ENCODE data around the gene TAF3.

The TAF3 gene

DNA sequence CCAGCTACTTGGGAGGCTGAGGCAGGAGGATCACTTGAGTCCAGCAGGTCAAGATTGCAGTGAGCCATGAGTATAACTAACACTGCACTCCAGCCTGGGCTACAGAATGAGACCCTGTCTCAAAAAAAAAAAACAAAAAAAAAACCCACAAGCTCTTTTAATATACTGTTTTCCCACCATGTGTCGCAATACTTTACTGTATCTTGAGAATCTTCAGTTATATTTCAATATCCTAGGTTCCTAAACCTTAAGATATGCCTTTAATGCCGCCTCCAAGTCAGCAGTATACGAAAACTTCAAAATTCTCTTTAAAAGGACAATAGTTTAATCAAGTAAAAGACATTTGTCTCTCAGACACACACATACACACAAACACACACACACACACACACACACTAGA is 62.8 kb downstream of the TAF3 start:
- H3K14ac ChIP-seq (ENCODE audit: low read length): no peak overlapping the region
- no peak overlapping the region for H4K91ac ChIP-seq (ENCODE audit: low read depth, low read length)
- H3K4me2 ChIP-seq (ENCODE audit: low read length): no peak overlapping the region
- H3K4me1 ChIP-seq (ENCODE audit: control insufficient read depth in 1 of 2, insufficient read depth in 2 of 2, low read length in 2 of 2): no peaks in the 10 kb centered on the region
- H2BK12ac ChIP-seq (ENCODE audit: low read length): no peak overlapping the region
- H3K27me3 ChIP-seq (ENCODE audit: insufficient read depth, low read length): no peaks in the 10 kb centered on the region
- no peak overlapping the region for H3K23ac ChIP-seq (ENCODE audit: low read length)
- no peak overlapping the region for H2AFZ ChIP-seq (ENCODE audit: insufficient read depth, low read length, poor library complexity)
- H4K8ac ChIP-seq (ENCODE audit: low read depth, low read length): no peak overlapping the region
- no peak overlapping the region for H2BK5ac ChIP-seq (ENCODE audit: low read depth, low read length, poor library complexity)
- no peak overlapping the region for H3K4me3 ChIP-seq (ENCODE audit: low read depth, low read length)
- no peaks in the 10 kb centered on the region for H3K79me1 ChIP-seq (ENCODE audit: low read length)
- H2AK5ac ChIP-seq (ENCODE audit: low read length): no peak overlapping the region
- no peak overlapping the region for H2BK120ac ChIP-seq (ENCODE audit: insufficient read depth, low read length, poor library complexity)
- H3K9me3 ChIP-seq (ENCODE audit: insufficient read depth, low read depth, low read length): no peaks in the 10 kb centered on the region
- no peak overlapping the region for H4K12ac ChIP-seq (ENCODE audit: low read depth, low read length)
- no peaks in the 10 kb centered on the region for H3K36me3 ChIP-seq (ENCODE audit: control insufficient read depth in 1 of 2, insufficient read depth in 2 of 2, low read length in 2 of 2)
- no peak overlapping the region for H3K18ac ChIP-seq (ENCODE audit: low read length)
- no peak overlapping the region for H3K4ac ChIP-seq (ENCODE audit: low read depth, low read length)
- no peak overlapping the region for H3K9ac ChIP-seq (ENCODE audit: low read length)
- no peak for DNase-seq
- H3K79me2 ChIP-seq (ENCODE audit: control insufficient read depth, insufficient read depth, low read length, poor library complexity): no peaks in the 10 kb centered on the region
- WGBS (ENCODE audit: extremely low coverage, insufficient coverage, insufficient read length): no CpG with 5 or more reads among the region's 3 CpGs
- H3K27ac ChIP-seq (ENCODE audit: low read depth, low read length): no peak overlapping the region

DNA sequence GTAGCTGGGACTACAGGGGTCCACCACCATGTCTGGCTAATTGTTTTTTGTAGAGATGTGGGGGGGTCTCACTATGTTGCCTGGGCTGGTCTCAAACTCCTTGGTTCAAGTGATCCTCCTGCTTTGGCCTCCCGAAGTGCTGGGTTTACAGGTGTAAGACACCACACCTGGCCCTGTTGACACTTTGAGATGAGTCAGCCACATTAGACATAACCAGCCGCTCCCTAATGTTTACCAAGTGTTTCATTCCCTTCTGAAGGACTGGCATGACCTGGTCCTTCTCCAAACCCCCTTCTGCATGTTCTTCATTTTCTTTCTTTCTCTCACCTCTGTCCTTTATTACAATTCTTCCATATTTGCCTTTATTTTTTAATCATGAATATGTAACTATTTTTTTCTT is 67.8 kb downstream of the TAF3 start:
- no peaks in the 10 kb centered on the region for H3K4me1 ChIP-seq (ENCODE audit: control insufficient read depth in 1 of 2, insufficient read depth in 2 of 2, low read length in 2 of 2)
- H3K79me2 ChIP-seq (ENCODE audit: control insufficient read depth, insufficient read depth, low read length, poor library complexity): no peaks in the 10 kb centered on the region
- H4K8ac ChIP-seq (ENCODE audit: low read depth, low read length): no peak overlapping the region
- no peak overlapping the region for H2BK120ac ChIP-seq (ENCODE audit: insufficient read depth, low read length, poor library complexity)
- H3K14ac ChIP-seq (ENCODE audit: low read length): no peak overlapping the region
- H2AK5ac ChIP-seq (ENCODE audit: low read length): no peak overlapping the region
- DNase-seq: no peak
- no CpG with 5 or more reads among the region's 2 CpGs for WGBS (ENCODE audit: extremely low coverage, insufficient coverage, insufficient read length)
- no peak overlapping the region for H4K12ac ChIP-seq (ENCODE audit: low read depth, low read length)
- H3K4me2 ChIP-seq (ENCODE audit: low read length): no peak overlapping the region
- H2BK12ac ChIP-seq (ENCODE audit: low read length): no peak overlapping the region
- H3K79me1 ChIP-seq (ENCODE audit: low read length): no peaks in the 10 kb centered on the region
- no peak overlapping the region for H2BK5ac ChIP-seq (ENCODE audit: low read depth, low read length, poor library complexity)
- H3K36me3 ChIP-seq (ENCODE audit: control insufficient read depth in 1 of 2, insufficient read depth in 2 of 2, low read length in 2 of 2): no peaks in the 10 kb centered on the region
- H3K4ac ChIP-seq (ENCODE audit: low read depth, low read length): no peak overlapping the region
- no peak overlapping the region for H3K27ac ChIP-seq (ENCODE audit: low read depth, low read length)
- no peak overlapping the region for H3K23ac ChIP-seq (ENCODE audit: low read length)
- H3K4me3 ChIP-seq (ENCODE audit: low read depth, low read length): no peak overlapping the region
- no peak overlapping the region for H3K18ac ChIP-seq (ENCODE audit: low read length)
- H3K27me3 ChIP-seq (ENCODE audit: insufficient read depth, low read length): no peaks in the 10 kb centered on the region
- H3K9ac ChIP-seq (ENCODE audit: low read length): no peak overlapping the region
- no peak overlapping the region for H2AFZ ChIP-seq (ENCODE audit: insufficient read depth, low read length, poor library complexity)
- no peaks in the 10 kb centered on the region for H3K9me3 ChIP-seq (ENCODE audit: insufficient read depth, low read depth, low read length)
- H4K91ac ChIP-seq (ENCODE audit: low read depth, low read length): no peak overlapping the region

DNA sequence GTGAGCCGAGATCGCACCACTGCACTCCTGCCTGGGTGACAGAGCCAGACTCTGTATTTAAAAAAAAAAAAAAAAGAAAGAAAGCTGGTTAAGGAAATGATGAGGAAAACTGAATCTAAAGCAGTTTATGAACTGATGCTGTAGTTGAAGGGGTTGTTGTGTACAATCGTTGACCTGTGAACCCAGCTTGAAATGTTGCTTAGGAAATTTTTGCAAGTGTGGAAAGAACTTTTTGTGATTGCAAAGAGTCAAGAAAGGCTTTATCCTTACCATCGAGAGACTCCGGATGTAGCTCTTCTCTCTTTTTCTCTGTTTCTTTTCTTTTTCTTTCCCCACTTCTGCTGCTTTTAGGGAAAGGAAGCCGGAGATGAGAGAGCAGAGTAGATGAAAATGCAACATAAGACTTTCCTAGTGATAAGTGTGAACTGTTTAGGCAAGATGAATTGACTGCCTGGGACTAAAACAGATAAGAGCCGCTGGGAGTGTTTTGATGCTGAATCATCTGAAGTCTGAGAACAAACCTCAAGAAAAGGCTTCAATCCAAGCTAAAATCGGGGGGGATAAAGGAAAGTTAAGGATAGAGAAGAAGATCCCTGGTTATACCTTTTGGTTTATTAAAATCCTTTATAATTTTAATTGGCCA is 69.0 kb downstream of the TAF3 start:
- H3K79me1 ChIP-seq (ENCODE audit: low read length): no peaks in the 10 kb centered on the region
- no peak overlapping the region for H2BK5ac ChIP-seq (ENCODE audit: low read depth, low read length, poor library complexity)
- H3K4me3 ChIP-seq (ENCODE audit: low read depth, low read length): no peak overlapping the region
- H3K79me2 ChIP-seq (ENCODE audit: control insufficient read depth, insufficient read depth, low read length, poor library complexity): no peaks in the 10 kb centered on the region
- H3K27ac ChIP-seq (ENCODE audit: low read depth, low read length): no peak overlapping the region
- H3K18ac ChIP-seq (ENCODE audit: low read length): no peak overlapping the region
- no peak overlapping the region for H3K9ac ChIP-seq (ENCODE audit: low read length)
- no peak overlapping the region for H4K12ac ChIP-seq (ENCODE audit: low read depth, low read length)
- H3K27me3 ChIP-seq (ENCODE audit: insufficient read depth, low read length): no peaks in the 10 kb centered on the region
- H3K23ac ChIP-seq (ENCODE audit: low read length): no peak overlapping the region
- WGBS (ENCODE audit: extremely low coverage, insufficient coverage, insufficient read length): no CpG with 5 or more reads among the region's 8 CpGs
- H4K91ac ChIP-seq (ENCODE audit: low read depth, low read length): no peak overlapping the region
- no peak overlapping the region for H2AFZ ChIP-seq (ENCODE audit: insufficient read depth, low read length, poor library complexity)
- no peaks in the 10 kb centered on the region for H3K36me3 ChIP-seq (ENCODE audit: control insufficient read depth in 1 of 2, insufficient read depth in 2 of 2, low read length in 2 of 2)
- H4K8ac ChIP-seq (ENCODE audit: low read depth, low read length): no peak overlapping the region
- H3K9me3 ChIP-seq (ENCODE audit: insufficient read depth, low read depth, low read length): no peaks in the 10 kb centered on the region
- no peak overlapping the region for H2AK5ac ChIP-seq (ENCODE audit: low read length)
- no peak overlapping the region for H3K4me2 ChIP-seq (ENCODE audit: low read length)
- peak in 1 of 2 donors; percentile 33 for DNase-seq
- no peak overlapping the region for H2BK12ac ChIP-seq (ENCODE audit: low read length)
- no peak overlapping the region for H2BK120ac ChIP-seq (ENCODE audit: insufficient read depth, low read length, poor library complexity)
- H3K4me1 ChIP-seq (ENCODE audit: control insufficient read depth in 1 of 2, insufficient read depth in 2 of 2, low read length in 2 of 2): no peaks in the 10 kb centered on the region
- no peak overlapping the region for H3K14ac ChIP-seq (ENCODE audit: low read length)
- H3K4ac ChIP-seq (ENCODE audit: low read depth, low read length): no peak overlapping the region

DNA sequence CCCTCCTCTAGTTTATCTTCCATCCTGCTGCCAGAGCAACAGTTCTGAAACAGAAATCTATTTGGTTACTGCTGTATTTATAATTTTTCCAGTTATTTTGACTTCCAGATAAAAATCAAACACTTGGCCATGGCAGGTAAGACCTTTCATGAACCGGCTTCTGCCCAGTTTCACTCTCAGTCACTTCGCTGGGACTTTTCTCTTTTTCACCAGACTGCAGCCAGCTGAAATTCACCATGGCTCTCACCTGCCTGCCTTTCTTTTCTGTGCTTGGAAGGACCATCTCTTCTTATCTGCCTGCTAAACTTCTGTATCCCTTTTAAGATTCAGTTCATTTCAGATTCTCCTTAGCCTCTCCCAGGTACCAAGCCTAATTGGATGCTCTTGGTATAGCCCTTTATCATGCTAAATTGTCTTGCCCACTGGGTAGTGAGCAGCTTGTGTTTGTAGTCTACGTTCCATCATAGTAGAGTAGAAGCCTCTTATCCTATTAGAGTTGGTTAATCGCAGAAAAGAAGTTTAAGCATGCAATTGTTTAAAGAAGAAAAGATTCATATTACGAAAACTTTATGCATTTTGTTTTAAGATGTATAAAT is 71.7 kb downstream of the TAF3 start:
- Histone ChIP-seq H3K14ac (ENCODE audit: low read length) (no peak overlapping the region), H3K79me1 (ENCODE audit: low read length) (no peaks in the 10 kb centered on the region), H4K91ac (ENCODE audit: low read depth, low read length) (no peak overlapping the region), H3K18ac (ENCODE audit: low read length) (no peak overlapping the region), H2BK12ac (ENCODE audit: low read length) (no peak overlapping the region), H3K36me3 (ENCODE audit: control insufficient read depth in 1 of 2, insufficient read depth in 2 of 2, low read length in 2 of 2) (no peaks in the 10 kb centered on the region), H4K8ac (ENCODE audit: low read depth, low read length) (no peak overlapping the region), H3K27ac (ENCODE audit: low read depth, low read length) (no peak overlapping the region), H3K9ac (ENCODE audit: low read length) (no peak overlapping the region), H3K4me2 (ENCODE audit: low read length) (no peak overlapping the region), H3K4ac (ENCODE audit: low read depth, low read length) (no peak overlapping the region), H4K12ac (ENCODE audit: low read depth, low read length) (no peak overlapping the region), H3K4me3 (ENCODE audit: low read depth, low read length) (no peak overlapping the region), H2AK5ac (ENCODE audit: low read length) (no peak overlapping the region), H3K79me2 (ENCODE audit: control insufficient read depth, insufficient read depth, low read length, poor library complexity) (no peaks in the 10 kb centered on the region), H2BK5ac (ENCODE audit: low read depth, low read length, poor library complexity) (no peak overlapping the region), H2AFZ (ENCODE audit: insufficient read depth, low read length, poor library complexity) (no peak overlapping the region), H3K4me1 (ENCODE audit: control insufficient read depth in 1 of 2, insufficient read depth in 2 of 2, low read length in 2 of 2) (peaks cover 2 to 3% of the 10 kb centered on the region in 2 experiments), H3K23ac (ENCODE audit: low read length) (no peak overlapping the region), H3K9me3 (ENCODE audit: insufficient read depth, low read depth, low read length) (no peaks in the 10 kb centered on the region), H3K27me3 (ENCODE audit: insufficient read depth, low read length) (no peaks in the 10 kb centered on the region), H2BK120ac (ENCODE audit: insufficient read depth, low read length, poor library complexity) (no peak overlapping the region)
- no peak for DNase-seq
- no CpG with 5 or more reads among the region's 5 CpGs for WGBS (ENCODE audit: extremely low coverage, insufficient coverage, insufficient read length)
